HCT116 (cell line): ENCODE results near the gene ATP6V1B1. TPM values are rescaled to one million over a fixed set of nuclear protein-coding genes. Genes with fewer than 3 reads are reported as not detected.

ENCODE experiments used
- ATAC-seq: fragments of 200-7000 bp; cut with Tn5 transposase; 2 replicates; pipeline ENCODE4 v1.9.1; 2020; ENCODE audit warnings: mild to moderate bottlenecking, moderate library complexity
- BruUV-seq: library from RNA; stranded (reverse); fragments of 400-500 nt; replicated peaks from 2 replicates; lab custom pipeline; 2021; lab: Mats Ljungman, UMichigan
- CTCF ChIA-PET: fragments of 300-600 bp; sonication (Branson Sonifier 250); formaldehyde crosslinking; loops from one replicate; lab custom pipeline; 2021; ENCODE audit warnings: antibody characterized with exemption; lab: Charles Lee
- POLR2A ChIA-PET: fragments of 300-600, 350-600 bp; sonication (Branson Sonifier 250); formaldehyde crosslinking; loops from one replicate; lab custom pipeline; 2021; ENCODE audit warnings: antibody characterized with exemption; lab: Charles Lee
- RAD21 ChIA-PET, 2 experiments: fragments of 300-600 bp; sonication (Branson Sonifier 250); formaldehyde crosslinking; loops; one replicate each; lab custom pipeline; 2023; ENCODE audit warnings: low total read pairs in 2 of 2; ENCODE audit not compliant: uncharacterized antibody in 2 of 2, unreplicated experiment in 2 of 2, low non-redundant PET in 1 of 2; lab: Charles Lee
- DNase-seq: peaks from one replicate; pipeline ENCODE4 v3.0.0-alpha.2; 2010; ENCODE audit warnings: low read depth, low spot score
- H2AFZ ChIP-seq: fragments of 200-600 bp; shearing (Covaris generic), sonication (generic); 2 replicates; pipeline ENCODE4 v1.6.1; 2017; ENCODE audit warnings: low read depth, mixed run types, mixed read lengths, antibody characterized with exemption, low read length; ENCODE audit not compliant: poor library complexity, severe bottlenecking
- H3K27ac ChIP-seq: 2 replicates; pipeline ENCODE4 v1.5.1; 2012; ENCODE audit warnings: low read depth, low read length
- H3K27me3 ChIP-seq: fragments of 200-600 bp; sonication (generic); 2 replicates; pipeline ENCODE4 v1.6.1; 2016; ENCODE audit warnings: mixed run types, low read length, mixed read lengths; ENCODE audit not compliant: insufficient read depth
- H3K36me3 ChIP-seq, 2 experiments: fragments of 200-500 bp in 1 of 2; fragments of 200-600 bp in 1 of 2; sonication (Bioruptor generic) in 1 of 2; sonication (generic) in 1 of 2; 2 replicates each; pipeline versions ENCODE4 v1.5.1 to v1.6.1; 2014 to 2016; ENCODE audit warnings: low read length in 2 of 2, inconsistent platforms in 1 of 2, mixed read lengths in 1 of 2, mixed run types in 1 of 2; ENCODE audit not compliant: insufficient read depth in 2 of 2, control insufficient read depth in 1 of 2
- H3K4me1 ChIP-seq, 2 experiments: fragments of 200-600 bp in 1 of 2; sonication (generic) in 1 of 2; 2 replicates each; pipeline versions ENCODE4 v1.5.1 to v1.6.1; 2012 to 2017; ENCODE audit warnings: low read length in 2 of 2, inconsistent platforms in 1 of 2, mild to moderate bottlenecking in 1 of 2, mixed read lengths in 1 of 2, mixed run types in 1 of 2, moderate library complexity in 1 of 2; ENCODE audit not compliant: insufficient read depth in 2 of 2, control insufficient read depth in 1 of 2
- H3K4me2 ChIP-seq: fragments of 200-600 bp; sonication (generic); 2 replicates; pipeline ENCODE4 v1.6.1; 2017; ENCODE audit warnings: mixed run types, low read length, mixed read lengths
- H3K4me3 ChIP-seq, 2 experiments: fragments of 200-600 bp in 1 of 2; sonication (generic) in 1 of 2; replicated peaks in 1 of 2; 2 replicates each; pipeline ENCODE4 v1.5.1; 2011 to 2016; ENCODE audit warnings: low read length in 2 of 2, control low read depth in 1 of 2, low read depth in 1 of 2, mild to moderate bottlenecking in 1 of 2, mixed read lengths in 1 of 2, mixed run types in 1 of 2
- H3K79me2 ChIP-seq: fragments of 200-600 bp; sonication (generic); 2 replicates; pipeline ENCODE4 v1.6.1; 2017; ENCODE audit warnings: mild to moderate bottlenecking, mixed run types, low read length, moderate library complexity, mixed read lengths; ENCODE audit not compliant: insufficient read depth
- H3K9ac ChIP-seq: fragments of 200-600 bp; sonication (generic); 2 replicates; pipeline ENCODE4 v1.6.1; 2016; ENCODE audit warnings: low read length, mixed read lengths
- H3K9me2 ChIP-seq: fragments of 200-600 bp; sonication (generic), shearing (Covaris generic); 2 replicates; pipeline ENCODE4 v1.6.1; 2017; ENCODE audit warnings: mixed run types, mild to moderate bottlenecking, moderate library complexity; ENCODE audit not compliant: insufficient read depth
- H3K9me3 ChIP-seq, 2 experiments: fragments of 200-500 bp in 1 of 2; fragments of 200-600 bp in 1 of 2; sonication (Bioruptor generic) in 1 of 2; sonication (generic) in 1 of 2; 2 replicates each; pipeline ENCODE4 v1.6.1; 2014 to 2017; ENCODE audit warnings: low read length in 2 of 2, mixed read lengths in 2 of 2, inconsistent platforms in 1 of 2, low read depth in 1 of 2, mild to moderate bottlenecking in 1 of 2, mixed run types in 1 of 2, moderate library complexity in 1 of 2; ENCODE audit not compliant: control insufficient read depth in 1 of 2, insufficient read depth in 1 of 2
- H4K20me1 ChIP-seq: fragments of 200-600 bp; sonication (generic), shearing (Covaris generic); 2 replicates; pipeline ENCODE4 v1.6.1; 2017; ENCODE audit warnings: mixed run types, mild to moderate bottlenecking, moderate library complexity; ENCODE audit not compliant: insufficient read depth
- ATF3 ChIP-seq: IDR thresholded peaks from 2 replicates; pipeline ENCODE4 v1.6.1; 2012
- CEBPB ChIP-seq: IDR thresholded peaks from 2 replicates; pipeline ENCODE4 v1.6.1; 2012; ENCODE audit warnings: low read depth
- CTCF ChIP-seq, 3 experiments: fragments of 200-600 bp in 1 of 3; sonication (generic) in 1 of 3; IDR thresholded peaks in 2 of 3; conservative IDR thresholded peaks in 1 of 3; 2 replicates each; pipeline ENCODE4 v1.5.1; 2012 to 2017; ENCODE audit warnings: low read depth in 2 of 3, low read length in 2 of 3, antibody characterized with exemption in 1 of 3, borderline replicate concordance in 1 of 3, control low read depth in 1 of 3, mild to moderate bottlenecking in 1 of 3, mixed read lengths in 1 of 3, mixed run types in 1 of 3, moderate library complexity in 1 of 3; ENCODE audit not compliant: insufficient read depth in 1 of 3
- FOSL1 ChIP-seq: IDR thresholded peaks from 2 replicates; pipeline ENCODE4 v1.6.1; 2012; ENCODE audit warnings: low read depth
- TCF7L2 ChIP-seq: IDR thresholded peaks from 2 replicates; pipeline ENCODE4 v1.7.0; 2011; ENCODE audit warnings: borderline replicate concordance, inconsistent platforms; ENCODE audit not compliant: insufficient read depth, insufficient read length; ENCODE audit errors: extremely low read depth
- YY1 ChIP-seq: IDR thresholded peaks from 2 replicates; pipeline ENCODE4 v1.6.1; 2011; ENCODE audit warnings: low read length, low read depth, moderate library complexity, mild to moderate bottlenecking; ENCODE audit not compliant: insufficient replicate concordance; ENCODE audit errors: extremely low read depth
- ZNF274 ChIP-seq: fragments of 200-500 bp; sonication (Bioruptor generic); IDR thresholded peaks from 2 replicates; pipeline ENCODE4 v1.6.1; 2014; ENCODE audit warnings: mild to moderate bottlenecking, low read depth, low read length, inconsistent platforms
- intact Hi-C: fragments of 100-400 bp; cut with micrococcal nuclease; formaldehyde crosslinking; loops from 2 replicates; pipeline ENCODE4 v1.10.0; 2022
- total RNA-seq: library from RNA; stranded (reverse); gene quantifications from one replicate; pipeline ENCODE4 v1.2.1, GENCODE V29; 2021; ENCODE audit not compliant: unreplicated experiment

The ATP6V1B1 gene
- total RNA-seq, 1 experiment from 2014 or later = 0.74 TPM

GRCh38 chr2:70888366-70888922, 47.3 kb upstream of the ATP6V1B1 start:
- H3K9me3 ChIP-seq = no peaks in the 10 kb centered on the region
- ChIA-PET POLR2A (no interaction called here), RAD21 (no interaction called here), CTCF (no interaction called here)
- no peaks in the 10 kb centered on the region for H3K9me2 ChIP-seq
- BruUV-seq = no TSS peak
- ATAC-seq (no peak), DNase-seq (no peak)
- H3K9ac ChIP-seq = no peak overlapping the region
- H3K27ac ChIP-seq = no peak overlapping the region
- intact Hi-C loops = no loop called here
- H4K20me1 ChIP-seq = no peaks in the 10 kb centered on the region
- H3K27me3 ChIP-seq = peaks cover 6% of the 10 kb centered on the region; the same call in 1 of the 2 replicates
- H3K4me3 ChIP-seq = no peak overlapping the region
- no peaks in the 10 kb centered on the region for H3K79me2 ChIP-seq
- H3K36me3 ChIP-seq = no peaks in the 10 kb centered on the region
- no peak overlapping the region for H3K4me2 ChIP-seq
- H3K4me1 ChIP-seq = no peaks in the 10 kb centered on the region
- no peak overlapping the region for H2AFZ ChIP-seq
- TF ChIP-seq YY1 (no peak), TCF7L2 (no peak), FOSL1 (no peak), CEBPB (no peak), ATF3 (no peak), CTCF (IDR thresholded peaks at IDR 0.05 in 2 of 3, conservative IDR thresholded peaks at IDR 0.05 in 1 of 3; ENCODE audit: borderline replicate concordance in 1 of 3, insufficient read depth in 1 of 3, low read depth in 2 of 3, low read length in 2 of 3) (no peak), ZNF274 (no peak)
